ENCODE data around the gene MED13L. TPM values are rescaled to one million over a fixed set of nuclear protein-coding genes. Genes with fewer than 3 reads are reported as not detected.

MED13L gene
- total and polyA plus RNA-seq, 2 of the 8 experiments (the other 6 are each of a cell fraction or from before 2014, with no cell fraction given) = 15.9 to 51.7 TPM

GRCh38 chr12:116306968-116307367, 29.5 kb upstream of the MED13L start:
- Histone ChIP-seq H3K9ac (replicated peaks in 1 of 4; ENCODE audit: extremely low read depth in 1 of 4, low read depth in 3 of 4, low read length in 3 of 4) (no peak overlapping the region), H3K14ac (ENCODE audit: insufficient read length) (no peak overlapping the region), H2AFZ (ENCODE audit: low read length) (no peak overlapping the region), H3K36me3 (ENCODE audit: control insufficient read depth in 2 of 4, insufficient read depth in 4 of 4, low read length in 3 of 4) (no peaks in the 10 kb centered on the region), H3K4me1 (replicated peaks in 1 of 4; ENCODE audit: control insufficient read depth in 3 of 4, insufficient read depth in 4 of 4, low read length in 3 of 4) (peaks cover 0 to 3% (median 1%) of the 10 kb centered on the region in 4 experiments; a peak in 2 of 7 replicates), H3K4ac (replicated peaks; ENCODE audit: insufficient read length, low read depth, low read length) (no peak overlapping the region), H3K18ac (ENCODE audit: extremely low read depth, low read length) (no peak overlapping the region), H2BK5ac (ENCODE audit: low read depth, low read length) (no peak overlapping the region), H3K79me2 (ENCODE audit: control insufficient read depth in 1 of 2, insufficient read depth in 2 of 2, low read length in 2 of 2) (no peaks in the 10 kb centered on the region), H3K23ac (ENCODE audit: insufficient read length) (no peak overlapping the region), H3K4me3 (ENCODE audit: extremely low read depth in 1 of 4, insufficient read depth in 2 of 4, low read depth in 3 of 4, low read length in 4 of 4) (no peak overlapping the region), H2BK15ac (ENCODE audit: low read length) (no peak overlapping the region), H4K20me1 (replicated peaks in 1 of 2; ENCODE audit: control insufficient read depth in 1 of 2, insufficient read depth in 2 of 2, low read length in 2 of 2) (no peaks in the 10 kb centered on the region), H4K91ac (replicated peaks; ENCODE audit: insufficient read length, low read length) (no peak overlapping the region), H3K9me3 (ENCODE audit: insufficient read depth in 2 of 2, low read depth in 1 of 2, low read length in 1 of 2) (0 out of 4 replicates have a peak, but pooled peaks cover 0 to 4% of the 10 kb centered on the region in 2 experiments), H2BK12ac (ENCODE audit: low read depth, low read length) (no peak overlapping the region), H4K8ac (ENCODE audit: extremely low read depth, insufficient read depth, low read length) (no peak overlapping the region), H4K5ac (ENCODE audit: insufficient read length, low read depth, low read length) (no peak overlapping the region), H3K4me2 (ENCODE audit: insufficient read depth in 1 of 2, low read depth in 2 of 2, low read length in 2 of 2) (no peak overlapping the region), H2AK5ac (ENCODE audit: low read depth, low read length) (no peak overlapping the region), H2BK120ac (replicated peaks; ENCODE audit: low read depth, low read length) (no peak overlapping the region), H3K79me1 (ENCODE audit: low read depth, low read length) (no peaks in the 10 kb centered on the region), H3K23me2 (ENCODE audit: low read depth, low read length) (no peaks in the 10 kb centered on the region), H3K27ac (ENCODE audit: low read depth, low read length) (no peak overlapping the region), H3K27me3 (replicated peaks in 1 of 4; ENCODE audit: control insufficient read depth in 3 of 4, extremely low read depth in 1 of 4, insufficient read depth in 3 of 4, low read length in 3 of 4) (no peaks in the 10 kb centered on the region), H2BK20ac (ENCODE audit: low read length) (no peak overlapping the region), H3K56ac (replicated peaks; ENCODE audit: insufficient read length, low read depth, low read length) (no peak overlapping the region)
- WGBS, 2 experiments (ENCODE audit: extremely low coverage in 1 of 2, insufficient coverage in 1 of 2, insufficient read length in 1 of 2, insufficient replicate concordance in 2 of 2, low coverage in 1 of 2, low lambda C conversion rate in 2 of 2, missing lambda C conversion rate in 1 of 2) = 90% methylated on average over 3 of the region's 3 CpGs; no CpG with 5 or more reads in 1 of the 2 experiments
- FAIRE-seq (no peak), DNase-seq (ENCODE audit: low read depth in 1 of 2, low spot score in 2 of 2) (no peak)
- TF ChIP-seq YY1 (IDR thresholded peaks at IDR 0.05; ENCODE audit: low read depth, low read length) = no peak
- TF ChIP-seq HDAC6 (IDR thresholded peaks at IDR 0.05; ENCODE audit: low read depth, low read length) = no peak
- no peak for TF ChIP-seq PHF8 (conservative IDR thresholded peaks at IDR 0.05; ENCODE audit: low read depth, low read length)
- no peak for TF ChIP-seq SP1 (IDR thresholded peaks at IDR 0.05; ENCODE audit: low read depth, low read length)
- TF ChIP-seq SRF (IDR thresholded peaks at IDR 0.05; ENCODE audit: low read depth, low read length) = no peak
- TF ChIP-seq GTF2F1 (IDR thresholded peaks at IDR 0.05; ENCODE audit: borderline replicate concordance, low read depth, low read length) = no peak
- TF ChIP-seq POLR2A (IDR thresholded peaks at IDR 0.05; ENCODE audit: control extremely low read depth in 1 of 2, low read depth in 2 of 2, low read length in 2 of 2) = no peak
- no peak for TF ChIP-seq CBX8 (IDR thresholded peaks at IDR 0.05; ENCODE audit: borderline replicate concordance, low read depth, low read length)
- TF ChIP-seq TBP (IDR thresholded peaks at IDR 0.05; ENCODE audit: low read depth, low read length) = no peak
- TF ChIP-seq SAP30 (IDR thresholded peaks at IDR 0.05; ENCODE audit: insufficient read depth, insufficient replicate concordance, low read length) = no peak
- CTCF ChIA-PET (ENCODE audit: partially characterized antibody) = no interaction called here
- POLR2A ChIA-PET (ENCODE audit: partially characterized antibody) = no interaction called here
